Calu3 (cell line): Measurements from ENCODE around the gene NKG7. TPM values are rescaled to one million over a fixed set of nuclear protein-coding genes. Genes with fewer than 3 reads are reported as not detected.

Experiments
- BruUV-seq: library from RNA; stranded (reverse); fragments of 400-500 nt; replicated peaks from 2 replicates; lab custom pipeline; 2021; lab: Mats Ljungman, UMichigan
- CTCF ChIA-PET: fragments of 300-600 bp; sonication (Branson Sonifier 250); formaldehyde crosslinking; loops from one replicate; lab custom pipeline; 2022; ENCODE audit warnings: antibody characterized with exemption; lab: Charles Lee
- DNase-seq: peaks from one replicate; pipeline ENCODE4 v3.0.0; 2022
- H3K27ac Mint-ChIP-seq: one replicate; pipeline ENCODE4 v1.8.0; 2022; ENCODE audit warnings: mixed read lengths; ENCODE audit not compliant: unreplicated experiment
- H3K27me3 Mint-ChIP-seq: one replicate; pipeline ENCODE4 v1.8.0; 2022; ENCODE audit warnings: mixed read lengths; ENCODE audit not compliant: unreplicated experiment
- H3K36me3 Mint-ChIP-seq: one replicate; pipeline ENCODE4 v1.8.0; 2022; ENCODE audit warnings: mild to moderate bottlenecking, moderate library complexity, mixed read lengths; ENCODE audit not compliant: insufficient read depth, unreplicated experiment
- H3K4me1 Mint-ChIP-seq: one replicate; pipeline ENCODE4 v1.8.0; 2022; ENCODE audit warnings: mild to moderate bottlenecking, low read depth, mixed read lengths; ENCODE audit not compliant: unreplicated experiment
- H3K4me3 Mint-ChIP-seq: one replicate; pipeline ENCODE4 v1.8.0; 2022; ENCODE audit warnings: mild to moderate bottlenecking, low read depth, moderate library complexity, mixed read lengths; ENCODE audit not compliant: unreplicated experiment
- H3K9me3 Mint-ChIP-seq: one replicate; pipeline ENCODE4 v1.8.0; 2022; ENCODE audit warnings: low read depth, mixed read lengths; ENCODE audit not compliant: unreplicated experiment
- intact Hi-C: fragments of 100-400 bp; cut with micrococcal nuclease; formaldehyde crosslinking; loops from one replicate; pipeline ENCODE4 v1.10.0; 2022; ENCODE audit not compliant: unreplicated experiment
- total RNA-seq: library from RNA; stranded (reverse); gene quantifications from 2 replicates; pipeline ENCODE4 v1.2.3, GENCODE V29; 2022
- TF ChIP-seq, protein P1 (sequence below): fragments of 200-600 bp; IDR thresholded peaks from one replicate; pipeline ENCODE4 v1.8.0; 2022; ENCODE audit warnings: antibody characterized with exemption; ENCODE audit not compliant: unreplicated experiment

The NKG7 gene
- total RNA-seq, 1 experiment from 2014 or later, result not detected

- CTCF ChIA-PET, result no interaction called here
- Mint-ChIP-seq H3K27me3 (peaks cover 28% of the 10 kb centered on the region), H3K4me1 (no peaks in the 10 kb centered on the region), H3K9me3 (no peaks in the 10 kb centered on the region), H3K27ac (no peak overlapping the region), H3K36me3 (no peaks in the 10 kb centered on the region), H3K4me3 (no peak overlapping the region)
- TF ChIP-seq, protein P1, sequence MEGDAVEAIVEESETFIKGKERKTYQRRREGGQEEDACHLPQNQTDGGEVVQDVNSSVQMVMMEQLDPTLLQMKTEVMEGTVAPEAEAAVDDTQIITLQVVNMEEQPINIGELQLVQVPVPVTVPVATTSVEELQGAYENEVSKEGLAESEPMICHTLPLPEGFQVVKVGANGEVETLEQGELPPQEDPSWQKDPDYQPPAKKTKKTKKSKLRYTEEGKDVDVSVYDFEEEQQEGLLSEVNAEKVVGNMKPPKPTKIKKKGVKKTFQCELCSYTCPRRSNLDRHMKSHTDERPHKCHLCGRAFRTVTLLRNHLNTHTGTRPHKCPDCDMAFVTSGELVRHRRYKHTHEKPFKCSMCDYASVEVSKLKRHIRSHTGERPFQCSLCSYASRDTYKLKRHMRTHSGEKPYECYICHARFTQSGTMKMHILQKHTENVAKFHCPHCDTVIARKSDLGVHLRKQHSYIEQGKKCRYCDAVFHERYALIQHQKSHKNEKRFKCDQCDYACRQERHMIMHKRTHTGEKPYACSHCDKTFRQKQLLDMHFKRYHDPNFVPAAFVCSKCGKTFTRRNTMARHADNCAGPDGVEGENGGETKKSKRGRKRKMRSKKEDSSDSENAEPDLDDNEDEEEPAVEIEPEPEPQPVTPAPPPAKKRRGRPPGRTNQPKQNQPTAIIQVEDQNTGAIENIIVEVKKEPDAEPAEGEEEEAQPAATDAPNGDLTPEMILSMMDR, result no peak
- BruUV-seq, result no TSS peak
- intact Hi-C loops, result no loop called here
- no peak for DNase-seq
Measured at GRCh38 chr19:51377422-51377821, 5.0 kb upstream of the NKG7 start.

- DNase-seq, result no peak
- Mint-ChIP-seq H3K27me3 (peaks cover 40% of the 10 kb centered on the region), H3K27ac (no peak overlapping the region), H3K36me3 (peaks cover 1% of the 10 kb centered on the region), H3K4me3 (no peak overlapping the region), H3K9me3 (no peaks in the 10 kb centered on the region), H3K4me1 (no peaks in the 10 kb centered on the region)
- TF ChIP-seq, protein P1, result no peak
- intact Hi-C loops, result no loop called here
- CTCF ChIA-PET, result interaction anchor here (0.7 kb wide), 1 partner anchor 19 kb away, joined by 3 read pairs; no protein-coding TSS in a partner anchor
- BruUV-seq, result no TSS peak
Measured at GRCh38 chr19:51375504-51376221, 3.2 kb upstream of the NKG7 start.

- no peaks in the 10 kb centered on the region for H3K4me1 Mint-ChIP-seq
- H3K36me3 Mint-ChIP-seq, result peaks cover 24% of the 10 kb centered on the region
- BruUV-seq, result no TSS peak
- intact Hi-C loops, result no loop called here
- H3K9me3 Mint-ChIP-seq, result no peaks in the 10 kb centered on the region
- H3K4me3 Mint-ChIP-seq, result no peak overlapping the region
- H3K27me3 Mint-ChIP-seq, result peaks cover 51% of the 10 kb centered on the region
- TF ChIP-seq, protein P1, result no peak
- no peak for DNase-seq
- CTCF ChIA-PET, result no interaction called here
- no peak overlapping the region for H3K27ac Mint-ChIP-seq
Measured at GRCh38 chr19:51372021-51372648, 319 bp downstream of the NKG7 start.

DNA sequence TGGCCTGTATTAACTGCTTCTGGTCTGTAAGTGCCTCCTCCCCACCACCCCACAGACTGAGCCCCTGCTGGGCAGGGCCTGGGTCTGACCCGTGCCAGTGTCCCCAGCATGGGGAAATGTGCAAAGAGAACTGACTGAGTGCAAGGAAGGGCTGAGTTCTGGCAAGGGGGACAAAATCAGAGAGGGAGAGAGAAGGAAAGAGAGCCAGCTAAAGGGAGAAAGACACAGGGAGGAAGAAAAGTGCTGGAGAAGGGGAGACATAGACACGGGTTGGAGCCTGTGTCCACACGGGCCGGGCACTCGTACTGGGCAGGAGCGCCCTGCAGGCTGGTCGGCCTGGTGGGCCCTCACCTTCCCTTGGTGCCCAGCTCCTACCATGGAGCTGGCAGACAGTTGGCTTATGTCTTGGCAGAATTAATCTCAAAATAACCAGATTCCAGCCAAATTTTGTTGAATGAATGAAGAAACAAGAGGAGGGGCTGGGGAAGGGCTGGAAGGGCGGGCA lies 1.2 kb downstream of the NKG7 start:
- Mint-ChIP-seq H3K27me3 (peaks cover 51% of the 10 kb centered on the region), H3K27ac (no peak overlapping the region), H3K36me3 (peaks cover 33% of the 10 kb centered on the region), H3K4me3 (no peak overlapping the region), H3K4me1 (no peaks in the 10 kb centered on the region), H3K9me3 (no peaks in the 10 kb centered on the region)
- BruUV-seq, result no TSS peak
- TF ChIP-seq, protein P1, result no peak
- intact Hi-C loops, result no loop called here
- CTCF ChIA-PET, result interaction anchor here (0.7 kb wide), 1 partner anchor 13 kb away, joined by 9 read pairs; no protein-coding TSS in a partner anchor
- DNase-seq, result no peak
